HCT116 (cell line): ENCODE results near the gene IFRD2. TPM values are rescaled to one million over a fixed set of nuclear protein-coding genes. Genes with fewer than 3 reads are reported as not detected.

ENCODE experiments used
- ATAC-seq: fragments of 200-7000 bp; cut with Tn5 transposase; 2 replicates; pipeline ENCODE4 v1.9.1; 2020; ENCODE audit warnings: mild to moderate bottlenecking, moderate library complexity
- BruUV-seq: library from RNA; stranded (reverse); fragments of 400-500 nt; replicated peaks from 2 replicates; lab custom pipeline; 2021; lab: Mats Ljungman, UMichigan
- CTCF ChIA-PET: fragments of 300-600 bp; sonication (Branson Sonifier 250); formaldehyde crosslinking; loops from one replicate; lab custom pipeline; 2021; ENCODE audit warnings: antibody characterized with exemption; lab: Charles Lee
- POLR2A ChIA-PET: fragments of 300-600, 350-600 bp; sonication (Branson Sonifier 250); formaldehyde crosslinking; loops from one replicate; lab custom pipeline; 2021; ENCODE audit warnings: antibody characterized with exemption; lab: Charles Lee
- RAD21 ChIA-PET, 2 experiments: fragments of 300-600 bp; sonication (Branson Sonifier 250); formaldehyde crosslinking; loops; one replicate each; lab custom pipeline; 2023; ENCODE audit warnings: low total read pairs in 2 of 2; ENCODE audit not compliant: uncharacterized antibody in 2 of 2, unreplicated experiment in 2 of 2, low non-redundant PET in 1 of 2; lab: Charles Lee
- DNase-seq: peaks from one replicate; pipeline ENCODE4 v3.0.0-alpha.2; 2010; ENCODE audit warnings: low read depth, low spot score
- H2AFZ ChIP-seq: fragments of 200-600 bp; shearing (Covaris generic), sonication (generic); 2 replicates; pipeline ENCODE4 v1.6.1; 2017; ENCODE audit warnings: low read depth, mixed run types, mixed read lengths, antibody characterized with exemption, low read length; ENCODE audit not compliant: poor library complexity, severe bottlenecking
- H3K27ac ChIP-seq: 2 replicates; pipeline ENCODE4 v1.5.1; 2012; ENCODE audit warnings: low read depth, low read length
- H3K27me3 ChIP-seq: fragments of 200-600 bp; sonication (generic); 2 replicates; pipeline ENCODE4 v1.6.1; 2016; ENCODE audit warnings: mixed run types, low read length, mixed read lengths; ENCODE audit not compliant: insufficient read depth
- H3K36me3 ChIP-seq, 2 experiments: fragments of 200-500 bp in 1 of 2; fragments of 200-600 bp in 1 of 2; sonication (Bioruptor generic) in 1 of 2; sonication (generic) in 1 of 2; 2 replicates each; pipeline versions ENCODE4 v1.5.1 to v1.6.1; 2014 to 2016; ENCODE audit warnings: low read length in 2 of 2, inconsistent platforms in 1 of 2, mixed read lengths in 1 of 2, mixed run types in 1 of 2; ENCODE audit not compliant: insufficient read depth in 2 of 2, control insufficient read depth in 1 of 2
- H3K4me1 ChIP-seq, 2 experiments: fragments of 200-600 bp in 1 of 2; sonication (generic) in 1 of 2; 2 replicates each; pipeline versions ENCODE4 v1.5.1 to v1.6.1; 2012 to 2017; ENCODE audit warnings: low read length in 2 of 2, inconsistent platforms in 1 of 2, mild to moderate bottlenecking in 1 of 2, mixed read lengths in 1 of 2, mixed run types in 1 of 2, moderate library complexity in 1 of 2; ENCODE audit not compliant: insufficient read depth in 2 of 2, control insufficient read depth in 1 of 2
- H3K4me2 ChIP-seq: fragments of 200-600 bp; sonication (generic); 2 replicates; pipeline ENCODE4 v1.6.1; 2017; ENCODE audit warnings: mixed run types, low read length, mixed read lengths
- H3K4me3 ChIP-seq, 2 experiments: fragments of 200-600 bp in 1 of 2; sonication (generic) in 1 of 2; replicated peaks in 1 of 2; 2 replicates each; pipeline ENCODE4 v1.5.1; 2011 to 2016; ENCODE audit warnings: low read length in 2 of 2, control low read depth in 1 of 2, low read depth in 1 of 2, mild to moderate bottlenecking in 1 of 2, mixed read lengths in 1 of 2, mixed run types in 1 of 2
- H3K79me2 ChIP-seq: fragments of 200-600 bp; sonication (generic); 2 replicates; pipeline ENCODE4 v1.6.1; 2017; ENCODE audit warnings: mild to moderate bottlenecking, mixed run types, low read length, moderate library complexity, mixed read lengths; ENCODE audit not compliant: insufficient read depth
- H3K9ac ChIP-seq: fragments of 200-600 bp; sonication (generic); 2 replicates; pipeline ENCODE4 v1.6.1; 2016; ENCODE audit warnings: low read length, mixed read lengths
- H3K9me2 ChIP-seq: fragments of 200-600 bp; sonication (generic), shearing (Covaris generic); 2 replicates; pipeline ENCODE4 v1.6.1; 2017; ENCODE audit warnings: mixed run types, mild to moderate bottlenecking, moderate library complexity; ENCODE audit not compliant: insufficient read depth
- H3K9me3 ChIP-seq, 2 experiments: fragments of 200-500 bp in 1 of 2; fragments of 200-600 bp in 1 of 2; sonication (Bioruptor generic) in 1 of 2; sonication (generic) in 1 of 2; 2 replicates each; pipeline ENCODE4 v1.6.1; 2014 to 2017; ENCODE audit warnings: low read length in 2 of 2, mixed read lengths in 2 of 2, inconsistent platforms in 1 of 2, low read depth in 1 of 2, mild to moderate bottlenecking in 1 of 2, mixed run types in 1 of 2, moderate library complexity in 1 of 2; ENCODE audit not compliant: control insufficient read depth in 1 of 2, insufficient read depth in 1 of 2
- H4K20me1 ChIP-seq: fragments of 200-600 bp; sonication (generic), shearing (Covaris generic); 2 replicates; pipeline ENCODE4 v1.6.1; 2017; ENCODE audit warnings: mixed run types, mild to moderate bottlenecking, moderate library complexity; ENCODE audit not compliant: insufficient read depth
- CBX3 ChIP-seq: IDR thresholded peaks from 2 replicates; pipeline ENCODE4 v1.6.1; 2012; ENCODE audit warnings: low read depth
- EZH2 ChIP-seq: fragments of 200-600 bp; sonication (generic); IDR thresholded peaks from 2 replicates; pipeline ENCODE4 v1.6.1; 2017; ENCODE audit warnings: antibody characterized with exemption, mixed run types
- EZH2phosphoT487 ChIP-seq: fragments of 200-600 bp; IDR thresholded peaks from 2 replicates; pipeline ENCODE4 v1.6.1; 2018; ENCODE audit warnings: antibody characterized with exemption, borderline replicate concordance
- FOSL1 ChIP-seq: IDR thresholded peaks from 2 replicates; pipeline ENCODE4 v1.6.1; 2012; ENCODE audit warnings: low read depth
- POLR2A ChIP-seq: IDR thresholded peaks from 2 replicates; pipeline ENCODE4 v1.7.0; 2011; ENCODE audit warnings: borderline replicate concordance; ENCODE audit not compliant: insufficient read depth, insufficient read length; ENCODE audit errors: extremely low read depth
- RAD21 ChIP-seq: IDR thresholded peaks from 2 replicates; pipeline ENCODE4 v1.6.1; 2012; ENCODE audit warnings: low read depth, mild to moderate bottlenecking
- SP1 ChIP-seq: IDR thresholded peaks from 2 replicates; pipeline ENCODE4 v1.6.1; 2012; ENCODE audit warnings: low read depth
- ZBTB33 ChIP-seq: IDR thresholded peaks from 2 replicates; pipeline ENCODE4 v1.6.1; 2011; ENCODE audit warnings: mild to moderate bottlenecking, low read length, moderate library complexity; ENCODE audit not compliant: insufficient replicate concordance; ENCODE audit errors: extremely low read depth
- intact Hi-C: fragments of 100-400 bp; cut with micrococcal nuclease; formaldehyde crosslinking; loops from 2 replicates; pipeline ENCODE4 v1.10.0; 2022
- total RNA-seq: library from RNA; stranded (reverse); gene quantifications from one replicate; pipeline ENCODE4 v1.2.1, GENCODE V29; 2021; ENCODE audit not compliant: unreplicated experiment
- TF ChIP-seq, protein P1 (sequence below): IDR thresholded peaks from 2 replicates; pipeline ENCODE4 v1.6.1; 2012

IFRD2 gene
- total RNA-seq, 1 experiment from 2014 or later = 146 TPM

DNA sequence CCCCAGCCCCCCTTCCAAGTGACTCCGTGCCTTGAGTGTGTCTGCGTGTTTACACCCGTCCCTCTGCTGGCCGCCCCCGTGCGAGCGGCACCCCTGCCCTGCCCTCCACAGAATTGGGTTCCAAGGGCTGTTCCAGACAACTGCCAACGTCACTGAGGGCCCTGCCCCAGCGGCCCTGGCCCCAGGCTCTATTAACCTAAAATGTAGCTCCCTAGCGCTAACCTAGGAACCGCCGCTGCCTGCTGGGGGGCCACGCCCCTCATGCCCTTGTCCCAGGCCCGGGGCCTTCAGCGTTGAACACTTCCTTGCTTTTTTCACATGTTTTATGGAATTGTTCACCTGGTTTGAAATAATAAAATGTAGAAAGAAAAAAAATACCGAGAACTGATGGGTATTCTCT is 33.2 kb downstream of the IFRD2 start:
- RAD21 ChIA-PET = no interaction called here
- no peaks in the 10 kb centered on the region for H3K9me3 ChIP-seq
- no peaks in the 10 kb centered on the region for H3K9me2 ChIP-seq
- DNase-seq (no peak), ATAC-seq (no peak)
- H3K9ac ChIP-seq = peak overlapping the region; percentile 84
- no peak overlapping the region for H2AFZ ChIP-seq
- H3K79me2 ChIP-seq = no peaks in the 10 kb centered on the region
- H3K4me2 ChIP-seq = no peak overlapping the region; the same call in 1 of the 2 replicates
- peak overlapping the region; percentile 77 for H3K27ac ChIP-seq
- CTCF ChIA-PET = interaction anchor here (0.7 to 3.3 kb wide), 10 partner anchors 11 to 94 kb away, joined by 3 to 46 read pairs (median 8); partner anchors contain the start of genes HYAL3, NAA80 and TUSC2
- H3K27me3 ChIP-seq = no peaks in the 10 kb centered on the region
- H3K36me3 ChIP-seq = peaks cover 11 to 15% of the 10 kb centered on the region in 2 experiments; a peak in 3 of 4 replicates
- TF ChIP-seq POLR2A (no peak), RAD21 (no peak)
- TF ChIP-seq, protein P1, sequence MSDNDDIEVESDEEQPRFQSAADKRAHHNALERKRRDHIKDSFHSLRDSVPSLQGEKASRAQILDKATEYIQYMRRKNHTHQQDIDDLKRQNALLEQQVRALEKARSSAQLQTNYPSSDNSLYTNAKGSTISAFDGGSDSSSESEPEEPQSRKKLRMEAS = no peak
- H4K20me1 ChIP-seq = no peaks in the 10 kb centered on the region
- intact Hi-C loops = no loop called here
- H3K4me1 ChIP-seq = peaks cover 23 to 57% of the 10 kb centered on the region in 2 experiments
- BruUV-seq = no TSS peak
- H3K4me3 ChIP-seq = no peak overlapping the region
- POLR2A ChIA-PET = interaction anchor here (0.6 to 2.0 kb wide), 3 partner anchors 9 to 32 kb away, joined by 3 to 8 read pairs (median 3); partner anchors contain the start of gene GNAI2

- Histone ChIP-seq H3K36me3 (peaks cover 11 to 15% of the 10 kb centered on the region in 2 experiments; a peak in 3 of 4 replicates), H3K9me2 (no peaks in the 10 kb centered on the region), H3K27me3 (no peaks in the 10 kb centered on the region), H3K9me3 (no peaks in the 10 kb centered on the region), H4K20me1 (no peaks in the 10 kb centered on the region), H3K27ac (no peak overlapping the region; the same call in 1 of the 2 replicates), H2AFZ (no peak overlapping the region), H3K9ac (no peak overlapping the region), H3K79me2 (no peaks in the 10 kb centered on the region), H3K4me1 (peaks cover 15 to 50% of the 10 kb centered on the region in 2 experiments), H3K4me3 (no peak overlapping the region), H3K4me2 (no peak overlapping the region)
- ChIA-PET CTCF (interaction anchor here (0.7 to 3.3 kb wide), 8 partner anchors 10 to 70 kb away, joined by 3 to 46 read pairs (median 6); partner anchors contain the start of genes GNAI2, HYAL3, NAA80 and TUSC2), POLR2A (no interaction called here), RAD21 (no interaction called here)
- intact Hi-C loops = no loop called here
- no peak for TF ChIP-seq SP1
- no peak for TF ChIP-seq EZH2phosphoT487
- TF ChIP-seq, protein P1 = no peak
- TF ChIP-seq EZH2 = no peak
- TF ChIP-seq FOSL1 = no peak
- no peak for TF ChIP-seq ZBTB33
- no peak for TF ChIP-seq CBX3
- no peak for DNase-seq
- ATAC-seq = no peak
- BruUV-seq = no TSS peak
These were observed 34.1 kb downstream of the IFRD2 start for GRCh38 chr3:50258029-50258680.
